ENCODE results near the gene RPL23. TPM values are rescaled to one million over a fixed set of nuclear protein-coding genes. Genes with fewer than 3 reads are reported as not detected.

Gene RPL23
- total RNA-seq, 1 experiment from 2014 or later, result 3,829 TPM

DNA sequence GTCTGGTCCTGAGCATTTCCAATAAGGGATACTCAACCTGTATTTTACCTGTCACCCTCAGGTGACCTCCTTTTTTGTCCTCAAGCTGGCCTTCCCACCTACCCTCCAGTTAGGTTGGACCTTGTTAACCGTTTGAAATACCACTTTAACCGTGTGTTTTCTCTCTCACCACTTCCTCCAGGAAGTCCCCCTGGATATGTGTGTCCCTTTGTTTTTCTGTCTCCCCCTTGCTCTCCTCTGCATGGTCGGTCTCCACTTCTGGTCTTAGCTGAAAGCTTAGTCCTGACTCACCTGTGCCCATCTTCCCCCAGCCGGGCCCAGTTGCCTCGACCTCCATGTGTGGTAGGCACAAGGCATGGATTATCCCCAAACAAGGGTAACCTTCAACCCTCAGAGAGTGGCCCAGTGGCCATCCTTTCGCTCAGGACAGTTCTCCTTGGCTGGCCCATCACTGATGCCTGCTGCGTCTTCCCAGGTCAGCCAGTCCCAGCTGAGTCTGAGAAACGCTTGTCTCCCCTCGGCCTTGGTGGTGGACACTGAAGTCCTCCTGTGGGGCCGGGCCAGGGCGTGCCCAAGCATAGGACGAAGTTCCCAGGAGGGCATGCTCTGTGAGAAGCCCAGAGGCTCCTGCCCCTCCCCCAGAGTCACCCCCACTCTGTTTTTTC is 36.4 kb upstream of the RPL23 start:
- TF ChIP-seq, protein P1, sequence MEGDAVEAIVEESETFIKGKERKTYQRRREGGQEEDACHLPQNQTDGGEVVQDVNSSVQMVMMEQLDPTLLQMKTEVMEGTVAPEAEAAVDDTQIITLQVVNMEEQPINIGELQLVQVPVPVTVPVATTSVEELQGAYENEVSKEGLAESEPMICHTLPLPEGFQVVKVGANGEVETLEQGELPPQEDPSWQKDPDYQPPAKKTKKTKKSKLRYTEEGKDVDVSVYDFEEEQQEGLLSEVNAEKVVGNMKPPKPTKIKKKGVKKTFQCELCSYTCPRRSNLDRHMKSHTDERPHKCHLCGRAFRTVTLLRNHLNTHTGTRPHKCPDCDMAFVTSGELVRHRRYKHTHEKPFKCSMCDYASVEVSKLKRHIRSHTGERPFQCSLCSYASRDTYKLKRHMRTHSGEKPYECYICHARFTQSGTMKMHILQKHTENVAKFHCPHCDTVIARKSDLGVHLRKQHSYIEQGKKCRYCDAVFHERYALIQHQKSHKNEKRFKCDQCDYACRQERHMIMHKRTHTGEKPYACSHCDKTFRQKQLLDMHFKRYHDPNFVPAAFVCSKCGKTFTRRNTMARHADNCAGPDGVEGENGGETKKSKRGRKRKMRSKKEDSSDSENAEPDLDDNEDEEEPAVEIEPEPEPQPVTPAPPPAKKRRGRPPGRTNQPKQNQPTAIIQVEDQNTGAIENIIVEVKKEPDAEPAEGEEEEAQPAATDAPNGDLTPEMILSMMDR (IDR thresholded peaks at IDR 0.05; ENCODE audit: unreplicated experiment), result no peak
- Mint-ChIP-seq H3K4me1 (ENCODE audit: low read depth, unreplicated experiment) (peaks cover 38% of the 10 kb centered on the region), H3K27me3 (ENCODE audit: unreplicated experiment) (no peaks in the 10 kb centered on the region), H3K36me3 (ENCODE audit: insufficient read depth, unreplicated experiment) (peaks cover 91% of the 10 kb centered on the region), H3K27ac (ENCODE audit: unreplicated experiment) (peak overlapping the region; percentile 15), H3K4me3 (ENCODE audit: low read depth, unreplicated experiment) (no peak overlapping the region), H3K9me3 (ENCODE audit: low read depth, unreplicated experiment) (no peaks in the 10 kb centered on the region)
- BruUV-seq (replicated peaks), result no TSS peak
- DNase-seq, result no peak
- intact Hi-C loops (cut with micrococcal nuclease; ENCODE audit: unreplicated experiment), result no loop called here
- CTCF ChIA-PET, result no interaction called here

DNA sequence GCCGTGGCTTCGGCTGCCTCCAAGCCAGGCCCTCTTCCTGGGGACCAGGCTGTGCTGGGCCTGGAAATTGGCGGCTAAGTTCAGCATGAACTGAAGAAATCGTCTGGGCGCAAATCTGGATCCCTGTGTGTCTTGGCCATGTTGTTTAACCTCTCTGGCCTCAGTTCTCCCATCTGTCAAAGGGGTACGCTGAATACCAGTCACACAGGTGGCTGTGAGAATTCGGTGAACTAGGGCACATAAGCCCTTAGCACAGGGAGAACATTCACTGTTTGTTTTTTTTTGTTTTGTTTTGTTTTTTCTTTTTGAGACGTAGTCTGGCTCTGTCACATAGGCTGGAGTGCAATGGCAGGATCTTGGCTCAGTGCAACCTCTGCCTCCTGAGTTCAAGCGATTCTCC is 35.3 kb upstream of the RPL23 start:
- Mint-ChIP-seq H3K36me3 (ENCODE audit: insufficient read depth, unreplicated experiment) (peaks cover 91% of the 10 kb centered on the region), H3K9me3 (ENCODE audit: low read depth, unreplicated experiment) (no peaks in the 10 kb centered on the region), H3K4me1 (ENCODE audit: low read depth, unreplicated experiment) (peaks cover 42% of the 10 kb centered on the region), H3K27me3 (ENCODE audit: unreplicated experiment) (no peaks in the 10 kb centered on the region), H3K4me3 (ENCODE audit: low read depth, unreplicated experiment) (no peak overlapping the region), H3K27ac (ENCODE audit: unreplicated experiment) (no peak overlapping the region)
- DNase-seq, result no peak
- BruUV-seq (replicated peaks), result no TSS peak
- TF ChIP-seq, protein P1 (IDR thresholded peaks at IDR 0.05; ENCODE audit: unreplicated experiment), result no peak
- intact Hi-C loops (cut with micrococcal nuclease; ENCODE audit: unreplicated experiment), result no loop called here
- CTCF ChIA-PET, result interaction anchor here (1.6 kb wide), 1 partner anchor 19 kb away, joined by 4 read pairs; the partner anchor contains the start of gene LASP1

DNA sequence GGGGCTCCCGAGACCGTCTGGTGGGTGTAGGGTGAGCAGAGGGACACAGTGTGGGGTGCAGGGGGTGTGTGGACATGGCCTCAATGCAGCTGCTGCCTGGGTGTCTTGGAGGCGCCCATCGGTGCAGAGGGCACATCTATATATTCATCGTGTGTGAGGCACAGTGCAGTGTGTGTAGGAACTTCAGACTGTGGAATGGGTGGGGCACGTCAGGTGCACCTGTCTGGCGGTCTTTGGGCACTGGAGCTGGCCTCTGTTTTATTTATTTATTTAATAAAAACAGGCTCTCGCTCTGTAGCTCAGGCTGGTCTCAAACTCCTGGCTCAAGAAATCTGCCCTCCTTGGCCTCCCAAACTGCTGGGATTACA is 33.1 kb upstream of the RPL23 start:
- Mint-ChIP-seq H3K27ac (ENCODE audit: unreplicated experiment) (no peak overlapping the region), H3K9me3 (ENCODE audit: low read depth, unreplicated experiment) (no peaks in the 10 kb centered on the region), H3K27me3 (ENCODE audit: unreplicated experiment) (no peaks in the 10 kb centered on the region), H3K36me3 (ENCODE audit: insufficient read depth, unreplicated experiment) (peaks cover 98% of the 10 kb centered on the region), H3K4me1 (ENCODE audit: low read depth, unreplicated experiment) (peaks cover 64% of the 10 kb centered on the region), H3K4me3 (ENCODE audit: low read depth, unreplicated experiment) (no peak overlapping the region)
- DNase-seq, result no peak
- intact Hi-C loops (cut with micrococcal nuclease; ENCODE audit: unreplicated experiment), result no loop called here
- TF ChIP-seq, protein P1 (IDR thresholded peaks at IDR 0.05; ENCODE audit: unreplicated experiment), result no peak
- BruUV-seq (replicated peaks), result no TSS peak
- CTCF ChIA-PET, result interaction anchor here (0.6 to 1.0 kb wide), 6 partner anchors 18 to 595 kb away, joined by 3 to 4 read pairs (median 3); no protein-coding TSS in a partner anchor

DNA sequence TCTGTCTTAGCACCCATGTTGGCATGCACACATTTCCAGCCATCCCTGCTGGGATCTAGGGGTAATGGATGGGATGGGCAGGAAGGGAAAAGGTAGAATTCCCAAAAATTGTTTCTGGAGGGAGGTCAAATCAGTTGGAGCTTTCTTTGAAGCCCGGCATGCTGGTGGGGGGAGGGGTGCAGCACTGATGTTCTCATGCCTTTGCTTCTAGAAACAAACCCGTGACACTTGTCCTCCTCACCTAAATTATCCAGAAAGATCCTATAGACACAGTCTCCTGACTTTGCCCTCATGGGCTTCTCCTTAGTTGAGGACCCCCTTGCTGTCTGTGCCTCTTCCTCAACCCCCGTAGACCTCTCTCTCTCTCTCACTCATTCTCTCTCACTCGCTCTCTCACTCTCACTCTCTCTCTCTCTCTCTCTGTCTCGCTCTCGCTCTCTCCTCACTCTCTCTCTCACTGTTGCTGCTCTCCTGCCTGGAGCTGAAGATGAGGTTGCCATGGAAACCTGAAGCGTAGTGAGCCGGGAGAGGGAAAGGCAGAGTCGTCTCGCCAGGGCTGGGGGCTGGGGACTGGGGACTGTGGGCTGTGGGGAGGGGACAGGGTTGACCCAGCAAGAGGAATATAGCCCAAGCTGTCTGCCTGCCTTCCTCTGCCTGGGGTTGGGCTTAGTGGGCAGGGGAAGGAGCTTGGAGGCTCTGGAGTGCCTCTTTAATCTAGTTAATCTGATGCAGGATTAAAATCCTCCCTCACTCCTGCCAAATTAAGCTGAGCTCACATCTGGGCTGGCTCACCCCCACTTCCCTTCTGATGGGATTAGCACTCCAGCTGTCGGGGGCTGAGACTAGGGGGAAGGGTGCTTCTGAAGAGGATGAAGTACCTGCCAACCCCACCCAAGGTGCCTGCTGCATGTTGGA is 32.5 kb upstream of the RPL23 start:
- intact Hi-C loops (cut with micrococcal nuclease; ENCODE audit: unreplicated experiment), result no loop called here
- Mint-ChIP-seq H3K27me3 (ENCODE audit: unreplicated experiment) (no peaks in the 10 kb centered on the region), H3K36me3 (ENCODE audit: insufficient read depth, unreplicated experiment) (peaks cover 98% of the 10 kb centered on the region), H3K9me3 (ENCODE audit: low read depth, unreplicated experiment) (no peaks in the 10 kb centered on the region), H3K4me1 (ENCODE audit: low read depth, unreplicated experiment) (peaks cover 71% of the 10 kb centered on the region), H3K4me3 (ENCODE audit: low read depth, unreplicated experiment) (peak overlapping the region; percentile 0), H3K27ac (ENCODE audit: unreplicated experiment) (peak overlapping the region; percentile 4)
- no TSS peak for BruUV-seq (replicated peaks)
- CTCF ChIA-PET, result interaction anchor here (0.6 to 1.0 kb wide), 5 partner anchors 19 to 350 kb away, joined by 3 to 4 read pairs (median 3); no protein-coding TSS in a partner anchor
- TF ChIP-seq, protein P1 (IDR thresholded peaks at IDR 0.05; ENCODE audit: unreplicated experiment), result no peak
- no peak for DNase-seq

Measured in Calu3 (cell line).